MM.1S (cell line): ENCODE measurements around the gene PHF12.

Experiments
- CTCF ChIP-seq: fragments of 300-600 bp; sonication (generic); IDR thresholded peaks from 2 replicates; pipeline ENCODE4 v1.5.1; 2016; ENCODE audit warnings: antibody characterized with exemption, low read length, mixed read lengths
- EZH2 ChIP-seq: fragments of 300-600 bp; sonication (generic); optimal IDR thresholded peaks from 2 replicates; pipeline ENCODE3; 2017; ENCODE audit warnings: low read depth, mild to moderate bottlenecking, antibody characterized with exemption, low read length, mixed read lengths
- EZH2phosphoT487 ChIP-seq: fragments of 300-600 bp; sonication (generic); IDR thresholded peaks from 2 replicates; pipeline ENCODE4 v1.6.1; 2018; ENCODE audit warnings: antibody characterized with exemption, low read length

- TF ChIP-seq CTCF = no peak
- TF ChIP-seq EZH2phosphoT487 = no peak
- no peak for TF ChIP-seq EZH2
Observed at GRCh38 chr17:28911411-28912045, 39.8 kb downstream of the PHF12 start.
